ENCODE measurements around the gene SEZ6.

GRCh38 chr17:29038085-29038795 is 32.4 kb upstream of the SEZ6 start:
- TF ChIP-seq CTCF (IDR thresholded peaks at IDR 0.05; ENCODE audit: insufficient read depth, low read depth, low read length) (no peak), EZH2 (IDR thresholded peaks at IDR 0.05; ENCODE audit: insufficient read depth, low read length) (peak; percentile 5)
